H9 (cell line): ENCODE measurements around the gene DYNC1H1. TPM values are rescaled to one million over a fixed set of nuclear protein-coding genes. Genes with fewer than 3 reads are reported as not detected.

Experiments
- DNase-seq: peaks from one replicate; pipeline ENCODE4 v3.0.0-alpha.2; 2017
- H2AFZ ChIP-seq: one replicate; pipeline ENCODE4 v1.6.1; 2013; ENCODE audit warnings: mild to moderate bottlenecking, low read length, control low read depth, moderate library complexity
- H2AK5ac ChIP-seq: 2 replicates; pipeline ENCODE4 v1.6.1; 2013; ENCODE audit warnings: low read length, control low read depth, mixed read lengths; ENCODE audit not compliant: insufficient read length
- H2BK120ac ChIP-seq: one replicate; pipeline ENCODE4 v1.6.1; 2013; ENCODE audit warnings: low read depth, mild to moderate bottlenecking, low read length, control low read depth, inconsistent platforms; ENCODE audit not compliant: poor library complexity, severe bottlenecking
- H2BK12ac ChIP-seq: 2 replicates; pipeline ENCODE4 v1.6.1; 2013; ENCODE audit warnings: low read length, control low read depth, mixed read lengths, low read depth; ENCODE audit not compliant: insufficient read length
- H2BK15ac ChIP-seq: 2 replicates; pipeline ENCODE4 v1.6.1; 2013; ENCODE audit warnings: low read depth, low read length, control low read depth
- H2BK20ac ChIP-seq: one replicate; pipeline ENCODE4 v1.6.1; 2013; ENCODE audit warnings: low read depth, mild to moderate bottlenecking, low read length, control low read depth, inconsistent platforms; ENCODE audit not compliant: poor library complexity, severe bottlenecking
- H2BK5ac ChIP-seq: 2 replicates; pipeline ENCODE4 v1.6.1; 2013; ENCODE audit warnings: low read length, control low read depth, mixed read lengths; ENCODE audit not compliant: insufficient read length
- H3K14ac ChIP-seq: 2 replicates; pipeline ENCODE4 v1.6.1; 2013; ENCODE audit warnings: low read length, control low read depth; ENCODE audit not compliant: insufficient read depth
- H3K18ac ChIP-seq: 2 replicates; pipeline ENCODE4 v1.6.1; 2013; ENCODE audit warnings: low read depth, mild to moderate bottlenecking, mixed read lengths, low read length, control low read depth; ENCODE audit not compliant: insufficient read length
- H3K23ac ChIP-seq: 2 replicates; pipeline ENCODE4 v1.6.1; 2013; ENCODE audit warnings: low read length, control low read depth, mixed read lengths, low read depth; ENCODE audit not compliant: insufficient read length
- H3K23me2 ChIP-seq: 2 replicates; pipeline ENCODE4 v1.6.1; 2013; ENCODE audit warnings: low read depth, mild to moderate bottlenecking, mixed read lengths, low read length, control low read depth; ENCODE audit not compliant: insufficient read length, poor library complexity, severe bottlenecking
- H3K27ac ChIP-seq: 2 replicates; pipeline ENCODE4 v1.5.1; 2013; ENCODE audit warnings: low read length, control low read depth, mixed read lengths, low read depth; ENCODE audit not compliant: insufficient read length
- H3K27me3 ChIP-seq: 2 replicates; pipeline ENCODE4 v1.6.1; 2013; ENCODE audit warnings: low read length, control low read depth, inconsistent platforms; ENCODE audit not compliant: insufficient read depth
- H3K4ac ChIP-seq: 2 replicates; pipeline ENCODE4 v1.6.1; 2013; ENCODE audit warnings: low read depth, mild to moderate bottlenecking, control low read depth, inconsistent platforms, low read length, moderate library complexity
- H3K4me1 ChIP-seq: 2 replicates; pipeline ENCODE4 v1.6.1; 2013; ENCODE audit warnings: low read length, control low read depth, inconsistent platforms; ENCODE audit not compliant: insufficient read depth
- H3K4me2 ChIP-seq: 2 replicates; pipeline ENCODE4 v1.6.1; 2013; ENCODE audit warnings: low read length, control low read depth, mixed read lengths; ENCODE audit not compliant: insufficient read length, insufficient read depth
- H3K56ac ChIP-seq: 2 replicates; pipeline ENCODE4 v1.6.1; 2013; ENCODE audit warnings: low read depth, mild to moderate bottlenecking, mixed read lengths, low read length, control low read depth; ENCODE audit not compliant: insufficient read length
- H3K79me1 ChIP-seq: 2 replicates; pipeline ENCODE4 v1.6.1; 2013; ENCODE audit warnings: low read depth, mild to moderate bottlenecking, moderate library complexity, low read length, control low read depth, inconsistent platforms; ENCODE audit not compliant: insufficient read depth, poor library complexity, severe bottlenecking
- H3K79me2 ChIP-seq: 2 replicates; pipeline ENCODE4 v1.6.1; 2013; ENCODE audit warnings: low read length, control low read depth, inconsistent platforms; ENCODE audit not compliant: insufficient read depth
- H3K9ac ChIP-seq: 2 replicates; pipeline ENCODE4 v1.6.1; 2013; ENCODE audit warnings: low read length, control low read depth, mixed read lengths; ENCODE audit not compliant: insufficient read length; ENCODE audit errors: extremely low read depth
- H3K9me3 ChIP-seq: one replicate; pipeline ENCODE4 v1.6.1; 2013; ENCODE audit warnings: low read depth, low read length, inconsistent platforms; ENCODE audit not compliant: control insufficient read depth
- H3T11ph ChIP-seq: one replicate; pipeline ENCODE4 v1.6.1; 2013; ENCODE audit warnings: mild to moderate bottlenecking, low read length, control low read depth, inconsistent platforms
- H4K20me1 ChIP-seq: one replicate; pipeline ENCODE4 v1.6.1; 2013; ENCODE audit not compliant: control insufficient read depth, insufficient read length, insufficient read depth
- H4K5ac ChIP-seq: 2 replicates; pipeline ENCODE4 v1.6.1; 2013; ENCODE audit warnings: low read depth, mild to moderate bottlenecking, mixed read lengths, low read length, control low read depth; ENCODE audit not compliant: insufficient read length
- H4K8ac ChIP-seq: replicated peaks from 2 replicates; pipeline ENCODE4 v1.6.1; 2013; ENCODE audit warnings: low read length, control low read depth, mixed read lengths, low read depth; ENCODE audit not compliant: insufficient read length
- H4K91ac ChIP-seq: 2 replicates; pipeline ENCODE4 v1.6.1; 2013; ENCODE audit warnings: low read depth, mild to moderate bottlenecking, moderate library complexity, mixed read lengths, low read length, control low read depth; ENCODE audit not compliant: insufficient read length
- H3K27ac Mint-ChIP-seq, 3 experiments: 2 replicates in 2 of 3; 3 replicates in 1 of 3; pipeline ENCODE4 v1.8.0; 2020 to 2021; ENCODE audit warnings: mixed read lengths in 3 of 3, mild to moderate bottlenecking in 1 of 3, moderate library complexity in 1 of 3
- H3K27me3 Mint-ChIP-seq: 2 replicates; pipeline ENCODE4 v1.8.0; 2021; ENCODE audit warnings: low read depth, mild to moderate bottlenecking, moderate library complexity, mixed read lengths
- H3K36me3 Mint-ChIP-seq, 3 experiments: 2 replicates in 2 of 3; 3 replicates in 1 of 3; pipeline ENCODE4 v1.8.0; 2020 to 2021; ENCODE audit warnings: low read depth in 3 of 3, mixed read lengths in 3 of 3; ENCODE audit not compliant: insufficient read depth in 1 of 3
- H3K4me1 Mint-ChIP-seq, 2 experiments: 2 replicates each; pipeline ENCODE4 v1.8.0; 2020; ENCODE audit warnings: mixed read lengths in 2 of 2
- H3K4me3 Mint-ChIP-seq, 2 experiments: 2 replicates in 1 of 2; 3 replicates in 1 of 2; pipeline ENCODE4 v1.8.0; 2020 to 2021; ENCODE audit warnings: mild to moderate bottlenecking in 2 of 2, mixed read lengths in 2 of 2, moderate library complexity in 1 of 2
- H3K9me3 Mint-ChIP-seq, 2 experiments: 2 replicates in 1 of 2; 3 replicates in 1 of 2; pipeline ENCODE4 v1.8.0; 2020; ENCODE audit warnings: mild to moderate bottlenecking in 2 of 2, mixed read lengths in 2 of 2, moderate library complexity in 1 of 2
- WGBS: extraction: QIAGEN DNeasy Blood & Tissue Kit; methylation state at CpG from one replicate; pipeline ENCODE4 v1.1.7; 2013; ENCODE audit warnings: missing lambda C conversion rate, low lambda C conversion rate, mixed read lengths; ENCODE audit not compliant: insufficient read length; ENCODE audit errors: extremely low coverage; 5-methylcytosine and 5-hydroxymethylcytosine counted together
- total RNA-seq: library from RNA; stranded (reverse); gene quantifications from 2 replicates; pipeline ENCODE4 v1.2.1, GENCODE V29; 2021
- TF ChIP-seq, protein P1 (sequence below): fragments of 200-600 bp; sonication (generic); conservative IDR thresholded peaks from 3 replicates; pipeline ENCODE4 v1.8.0; 2021; ENCODE audit warnings: antibody characterized with exemption, mild to moderate bottlenecking

The DYNC1H1 gene
- total RNA-seq, 1 experiment from 2014 or later, result 359 TPM

DNA sequence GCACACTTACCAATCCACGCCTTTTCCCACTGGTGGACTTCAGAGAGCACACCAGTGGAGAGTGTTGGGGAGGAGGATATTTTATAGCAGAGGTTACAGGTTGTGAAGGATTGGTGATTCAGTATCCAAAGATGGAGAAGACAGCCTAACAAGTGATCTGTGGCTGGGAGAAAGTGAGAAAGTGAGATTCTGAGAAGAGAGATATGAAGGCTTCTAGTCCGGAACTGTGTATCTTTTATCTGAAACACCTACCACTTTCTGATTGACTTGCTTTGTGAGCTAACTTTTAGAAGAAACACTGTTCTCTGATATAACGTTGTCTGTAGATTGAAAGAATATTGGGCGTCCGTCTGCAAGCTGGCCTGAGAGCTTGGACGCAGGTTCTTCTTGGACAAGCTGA is 24.0 kb downstream of the DYNC1H1 start:
- Mint-ChIP-seq H3K27me3 (no peaks in the 10 kb centered on the region), H3K4me1 (no peaks in the 10 kb centered on the region)

More for the DNA sequence above, 24.0 kb downstream of the DYNC1H1 start:
- Histone ChIP-seq H4K20me1 (no peaks in the 10 kb centered on the region), H2BK12ac (no peak overlapping the region), H4K91ac (no peak overlapping the region), H3K23me2 (no peaks in the 10 kb centered on the region), H3K56ac (no peak overlapping the region), H2AK5ac (no peak overlapping the region), H3K18ac (no peak overlapping the region), H3K23ac (no peak overlapping the region), H2BK5ac (no peak overlapping the region), H3K4me2 (no peak overlapping the region), H3K79me1 (no peaks in the 10 kb centered on the region), H3K79me2 (no peaks in the 10 kb centered on the region), H2BK15ac (no peak overlapping the region), H2AFZ (no peak overlapping the region), H3K27me3 (no peaks in the 10 kb centered on the region), H3T11ph (no peak overlapping the region), H2BK120ac (no peak overlapping the region), H4K8ac (no peak overlapping the region), H2BK20ac (no peak overlapping the region), H3K14ac (no peak overlapping the region), H4K5ac (no peak overlapping the region), H3K4me1 (no peaks in the 10 kb centered on the region), H3K4ac (no peak overlapping the region), H3K9ac (no peak overlapping the region), H3K27ac (no peak overlapping the region), H3K9me3 (no peaks in the 10 kb centered on the region)
- Mint-ChIP-seq H3K36me3 (peaks cover 59 to 87% (median 87%) of the 10 kb centered on the region in 3 experiments; a peak in 6 of 7 replicates), H3K27ac (no peak overlapping the region; a peak in 1 of 7 replicates), H3K4me3 (no peak overlapping the region), H3K9me3 (no peaks in the 10 kb centered on the region)
- TF ChIP-seq, protein P1, sequence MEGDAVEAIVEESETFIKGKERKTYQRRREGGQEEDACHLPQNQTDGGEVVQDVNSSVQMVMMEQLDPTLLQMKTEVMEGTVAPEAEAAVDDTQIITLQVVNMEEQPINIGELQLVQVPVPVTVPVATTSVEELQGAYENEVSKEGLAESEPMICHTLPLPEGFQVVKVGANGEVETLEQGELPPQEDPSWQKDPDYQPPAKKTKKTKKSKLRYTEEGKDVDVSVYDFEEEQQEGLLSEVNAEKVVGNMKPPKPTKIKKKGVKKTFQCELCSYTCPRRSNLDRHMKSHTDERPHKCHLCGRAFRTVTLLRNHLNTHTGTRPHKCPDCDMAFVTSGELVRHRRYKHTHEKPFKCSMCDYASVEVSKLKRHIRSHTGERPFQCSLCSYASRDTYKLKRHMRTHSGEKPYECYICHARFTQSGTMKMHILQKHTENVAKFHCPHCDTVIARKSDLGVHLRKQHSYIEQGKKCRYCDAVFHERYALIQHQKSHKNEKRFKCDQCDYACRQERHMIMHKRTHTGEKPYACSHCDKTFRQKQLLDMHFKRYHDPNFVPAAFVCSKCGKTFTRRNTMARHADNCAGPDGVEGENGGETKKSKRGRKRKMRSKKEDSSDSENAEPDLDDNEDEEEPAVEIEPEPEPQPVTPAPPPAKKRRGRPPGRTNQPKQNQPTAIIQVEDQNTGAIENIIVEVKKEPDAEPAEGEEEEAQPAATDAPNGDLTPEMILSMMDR, result no peak
- DNase-seq, result no peak
- no CpG with 5 or more reads among the region's 6 CpGs for WGBS
